Measurements from ENCODE around the gene CCM2L.

The CCM2L gene

GRCh38 chr20:32064667-32065066 lies 54.4 kb downstream of the CCM2L start:
- TF ChIP-seq CTCF (IDR thresholded peaks at IDR 0.05), result no peak
- H3K9ac ChIP-seq, result no peak overlapping the region
- peak overlapping the region; percentile 63 for H3K27ac ChIP-seq
- H3K9me3 ChIP-seq (ENCODE audit: control insufficient read depth, low read length), result no peaks in the 10 kb centered on the region
- no peaks in the 10 kb centered on the region for H3K36me3 ChIP-seq (ENCODE audit: control insufficient read depth, insufficient read depth, low read length)
- no peak overlapping the region for H3K4me2 ChIP-seq (ENCODE audit: low read length)
- no peak overlapping the region for H3K4me3 ChIP-seq (ENCODE audit: low read depth, low read length)
- no peaks in the 10 kb centered on the region for H3K79me2 ChIP-seq
- peak overlapping the region; percentile 24 for H2AFZ ChIP-seq
- peaks cover 29% of the 10 kb centered on the region for H3K4me1 ChIP-seq
- no peaks in the 10 kb centered on the region for H3K27me3 ChIP-seq (ENCODE audit: control insufficient read depth, insufficient read depth, low read length)

DNA sequence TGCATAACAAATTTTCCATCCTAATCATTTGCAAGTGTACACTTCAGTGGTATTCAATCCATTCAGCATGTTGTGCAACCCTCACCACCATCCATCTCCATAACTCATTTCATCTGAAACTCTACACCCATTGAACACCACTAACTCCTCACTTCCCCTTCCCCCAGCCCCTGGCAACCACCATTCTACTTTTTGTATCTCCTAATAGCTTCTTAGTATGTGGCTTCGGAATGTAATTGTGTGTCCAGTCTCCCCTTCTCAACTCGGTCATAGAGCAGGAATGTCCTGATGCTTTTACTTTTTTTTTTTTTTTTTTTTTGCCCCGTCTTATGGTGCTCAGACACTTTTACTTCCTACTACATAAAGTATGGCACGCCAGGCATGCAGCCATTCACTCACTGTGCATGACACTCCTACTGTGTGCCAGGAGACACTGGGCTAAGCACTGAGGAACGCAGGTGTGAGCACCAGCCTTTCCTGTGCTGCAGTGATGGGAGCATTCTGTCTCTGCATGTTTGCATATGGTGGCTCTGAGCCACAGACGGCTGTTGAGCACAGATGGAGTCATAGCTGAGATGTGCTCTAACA lies 57.1 kb downstream of the CCM2L start:
- no peak overlapping the region for H2AFZ ChIP-seq
- H3K9ac ChIP-seq, result no peak overlapping the region
- peaks cover 28% of the 10 kb centered on the region for H3K4me1 ChIP-seq
- H3K36me3 ChIP-seq (ENCODE audit: control insufficient read depth, insufficient read depth, low read length), result no peaks in the 10 kb centered on the region
- H3K27me3 ChIP-seq (ENCODE audit: control insufficient read depth, insufficient read depth, low read length), result no peaks in the 10 kb centered on the region
- H3K9me3 ChIP-seq (ENCODE audit: control insufficient read depth, low read length), result no peaks in the 10 kb centered on the region
- TF ChIP-seq CTCF (IDR thresholded peaks at IDR 0.05), result no peak
- H3K79me2 ChIP-seq, result no peaks in the 10 kb centered on the region
- no peak overlapping the region for H3K4me2 ChIP-seq (ENCODE audit: low read length)
- no peak overlapping the region for H3K4me3 ChIP-seq (ENCODE audit: low read depth, low read length)
- H3K27ac ChIP-seq, result no peak overlapping the region

DNA sequence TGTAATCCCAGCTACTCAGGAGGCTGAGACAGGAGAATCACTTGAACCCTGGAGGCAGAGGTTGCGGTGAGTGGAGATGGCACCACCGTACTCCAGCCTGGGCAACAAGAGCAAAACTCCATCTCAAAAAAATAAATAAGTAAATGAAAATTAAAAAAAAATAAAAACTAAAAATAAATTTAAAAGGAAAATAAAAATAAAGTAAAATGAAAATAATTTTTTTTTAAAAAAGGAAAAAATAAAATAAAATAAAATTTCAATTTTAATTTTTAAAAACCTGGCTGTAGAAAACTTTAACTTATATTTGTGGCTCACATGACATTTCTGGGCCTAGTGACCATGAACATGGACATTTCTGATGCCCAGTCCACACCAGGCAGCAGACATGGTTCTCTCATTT lies 57.9 kb downstream of the CCM2L start:
- Histone ChIP-seq H3K9me3 (ENCODE audit: control insufficient read depth, low read length) (no peaks in the 10 kb centered on the region), H3K27me3 (ENCODE audit: control insufficient read depth, insufficient read depth, low read length) (no peaks in the 10 kb centered on the region), H2AFZ (no peak overlapping the region), H3K27ac (no peak overlapping the region), H3K4me2 (ENCODE audit: low read length) (no peak overlapping the region), H3K4me3 (ENCODE audit: low read depth, low read length) (no peak overlapping the region), H3K79me2 (no peaks in the 10 kb centered on the region), H3K4me1 (peaks cover 25% of the 10 kb centered on the region), H3K36me3 (ENCODE audit: control insufficient read depth, insufficient read depth, low read length) (no peaks in the 10 kb centered on the region), H3K9ac (no peak overlapping the region)
- TF ChIP-seq CTCF (IDR thresholded peaks at IDR 0.05), result no peak

- Histone ChIP-seq H3K9me3 (ENCODE audit: control insufficient read depth, low read length) (no peaks in the 10 kb centered on the region), H3K4me2 (ENCODE audit: low read length) (no peak overlapping the region), H2AFZ (no peak overlapping the region), H3K27ac (no peak overlapping the region), H3K79me2 (no peaks in the 10 kb centered on the region), H3K4me1 (peaks cover 14% of the 10 kb centered on the region), H3K27me3 (ENCODE audit: control insufficient read depth, insufficient read depth, low read length) (no peaks in the 10 kb centered on the region), H3K9ac (no peak overlapping the region), H3K4me3 (ENCODE audit: low read depth, low read length) (no peak overlapping the region), H3K36me3 (ENCODE audit: control insufficient read depth, insufficient read depth, low read length) (no peaks in the 10 kb centered on the region)
- TF ChIP-seq CTCF (IDR thresholded peaks at IDR 0.05), result no peak
Measured at GRCh38 chr20:32069711-32070110, 59.5 kb downstream of the CCM2L start.

DNA sequence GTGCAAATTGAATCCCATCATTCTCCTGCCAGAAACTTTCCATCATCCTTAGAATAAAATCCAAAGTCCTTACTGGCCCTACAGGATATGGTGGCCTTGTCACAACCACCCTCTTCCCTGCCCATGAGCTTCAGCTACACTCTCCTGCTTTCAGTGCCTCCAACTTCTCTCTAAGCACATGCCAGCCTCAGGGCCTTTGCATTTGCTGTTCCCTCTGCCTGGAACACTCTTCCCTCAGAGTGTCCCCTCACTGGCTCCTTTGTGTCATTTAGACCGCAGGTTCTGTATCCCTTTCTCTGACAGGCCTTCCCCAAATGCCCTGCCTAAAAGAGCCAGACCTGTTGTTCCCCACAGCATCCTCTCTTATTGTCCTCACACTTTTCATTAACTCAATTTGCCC lies 60.0 kb downstream of the CCM2L start:
- Histone ChIP-seq H3K4me2 (ENCODE audit: low read length) (no peak overlapping the region), H3K4me3 (ENCODE audit: low read depth, low read length) (no peak overlapping the region), H3K27ac (no peak overlapping the region)

More for the DNA sequence above, 60.0 kb downstream of the CCM2L start:
- no peaks in the 10 kb centered on the region for H3K79me2 ChIP-seq
- H2AFZ ChIP-seq, result no peak overlapping the region
- H3K36me3 ChIP-seq (ENCODE audit: control insufficient read depth, insufficient read depth, low read length), result no peaks in the 10 kb centered on the region
- no peak for TF ChIP-seq CTCF (IDR thresholded peaks at IDR 0.05)
- no peaks in the 10 kb centered on the region for H3K27me3 ChIP-seq (ENCODE audit: control insufficient read depth, insufficient read depth, low read length)
- H3K9me3 ChIP-seq (ENCODE audit: control insufficient read depth, low read length), result no peaks in the 10 kb centered on the region
- peaks cover 10% of the 10 kb centered on the region for H3K4me1 ChIP-seq
- no peak overlapping the region for H3K9ac ChIP-seq

Data from parathyroid adenoma (tissue), 2 donors.